ENCODE measurements around the gene CLASP1. TPM values are rescaled to one million over a fixed set of nuclear protein-coding genes. Genes with fewer than 3 reads are reported as not detected.

CLASP1 gene
- total and polyA plus RNA-seq, 2 donors (not counting 3 experiments of a cell fraction or from before 2014, with no cell fraction given), result 10.0 to 57.9 TPM

DNA sequence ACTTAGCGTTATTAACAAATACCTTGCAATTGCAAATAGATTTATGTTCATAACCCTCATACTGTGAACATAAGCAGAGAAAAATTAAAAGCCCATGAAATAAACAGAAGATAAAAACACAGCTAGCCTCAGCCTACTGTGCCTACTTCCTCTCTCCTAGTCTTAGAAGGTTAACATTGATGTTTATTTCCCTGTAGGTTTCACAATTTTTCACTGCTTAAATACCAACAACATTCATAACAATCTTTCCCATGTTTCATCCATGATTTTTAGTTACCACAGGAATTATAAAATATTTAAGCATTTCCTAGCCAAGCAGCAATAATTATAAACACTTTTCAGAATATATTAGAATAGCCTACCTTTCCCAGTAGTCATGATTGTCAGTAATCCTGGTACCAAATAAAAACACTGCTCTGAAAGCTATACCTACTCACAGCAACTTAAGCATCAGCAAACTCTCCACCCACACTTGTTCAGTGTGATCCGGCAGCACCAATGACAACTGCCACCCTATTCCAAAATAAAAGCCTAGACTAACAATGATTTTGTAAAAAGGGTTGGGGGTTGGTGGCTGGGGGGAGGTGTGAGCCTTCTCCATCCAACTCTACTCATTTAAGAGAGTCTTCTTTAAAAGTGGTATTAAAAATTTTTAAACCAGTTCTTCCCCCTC lies 159.2 kb downstream of the CLASP1 start:
- no peak for FAIRE-seq
- no peak for DNase-seq (ENCODE audit: low read depth, low spot score)
- Histone ChIP-seq H2AFZ (ENCODE audit: low read depth, low read length) (no peak overlapping the region), H3K27ac (ENCODE audit: insufficient read depth, low read depth, low read length) (no peak overlapping the region), H3K4me2 (ENCODE audit: insufficient read depth, low read length) (no peak overlapping the region), H3K27me3 (ENCODE audit: control insufficient read depth in 2 of 2, insufficient read depth in 2 of 2, low read length in 2 of 2) (no peaks in the 10 kb centered on the region), H3K4me1 (ENCODE audit: control insufficient read depth, extremely low read depth, insufficient read depth, low read length) (peaks cover 4% of the 10 kb centered on the region), H3K79me2 (ENCODE audit: control insufficient read depth, insufficient read depth, low read length) (peaks cover 4% of the 10 kb centered on the region), H3K9me1 (replicated peaks; ENCODE audit: control insufficient read depth, extremely low read depth, insufficient read depth, low read length) (no peaks in the 10 kb centered on the region), H4K20me1 (replicated peaks; ENCODE audit: control insufficient read depth, extremely low read depth, insufficient read depth, low read length) (peaks cover 3% of the 10 kb centered on the region), H3K4me3 (replicated peaks in 1 of 3; ENCODE audit: insufficient read depth in 1 of 3, low read depth in 1 of 3, low read length in 3 of 3) (no peak overlapping the region), H3K9me3 (replicated peaks; ENCODE audit: control insufficient read depth, insufficient read depth, low read length) (no peaks in the 10 kb centered on the region), H3K36me3 (ENCODE audit: control insufficient read depth in 2 of 2, extremely low read depth in 1 of 2, insufficient read depth in 2 of 2, low read length in 2 of 2) (no peaks in the 10 kb centered on the region), H3K9ac (replicated peaks; ENCODE audit: extremely low read depth, insufficient read depth, low read length) (no peak overlapping the region)
- dilution Hi-C loops (cut with MboI; ENCODE audit: extremely low pct_ligation_motif_present, low sequenced_read_pairs), result no loop called here
- ChIA-PET POLR2A (no interaction called here), CTCF (interaction anchor here (0.7 to 1.3 kb wide), 4 partner anchors 10 to 16 kb away, joined by 3 read pairs; no protein-coding TSS in a partner anchor)
- intact Hi-C loops (cut with micrococcal nuclease), result no loop called here
- BruUV-seq (replicated peaks), result no TSS peak
- no peak for TF ChIP-seq POLR2AphosphoS5 (IDR thresholded peaks at IDR 0.05; ENCODE audit: insufficient read depth, low read depth, low read length)
- no peak for TF ChIP-seq POLR2A (IDR thresholded peaks at IDR 0.05; ENCODE audit: low read depth, low read length)
- TF ChIP-seq MYC (IDR thresholded peaks at IDR 0.05; ENCODE audit: low read depth, low read length), result no peak

DNA sequence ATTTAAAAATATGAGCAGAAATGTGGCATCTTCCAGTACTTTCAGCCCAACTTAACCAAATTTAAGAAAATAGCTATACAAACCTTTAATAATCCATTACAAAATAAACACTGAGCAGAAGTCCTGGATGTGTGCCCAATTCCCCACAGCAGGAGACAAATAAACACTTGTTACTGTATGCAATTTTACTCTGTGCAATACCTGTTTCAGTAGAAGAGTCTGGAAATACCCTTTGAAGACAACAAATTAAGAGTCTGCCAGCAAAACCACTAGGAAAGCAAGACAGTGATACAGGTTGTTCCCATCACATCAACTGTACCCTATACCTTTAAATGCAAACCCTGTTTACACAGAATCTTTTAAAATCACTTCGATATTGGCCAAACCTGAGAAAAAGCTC lies 160.0 kb downstream of the CLASP1 start:
- Histone ChIP-seq H3K9me1 (replicated peaks; ENCODE audit: control insufficient read depth, extremely low read depth, insufficient read depth, low read length) (no peaks in the 10 kb centered on the region), H3K4me3 (replicated peaks in 1 of 3; ENCODE audit: insufficient read depth in 1 of 3, low read depth in 1 of 3, low read length in 3 of 3) (no peak overlapping the region), H3K36me3 (ENCODE audit: control insufficient read depth in 2 of 2, extremely low read depth in 1 of 2, insufficient read depth in 2 of 2, low read length in 2 of 2) (no peaks in the 10 kb centered on the region), H3K4me2 (ENCODE audit: insufficient read depth, low read length) (no peak overlapping the region), H3K27me3 (ENCODE audit: control insufficient read depth in 2 of 2, insufficient read depth in 2 of 2, low read length in 2 of 2) (no peaks in the 10 kb centered on the region), H4K20me1 (replicated peaks; ENCODE audit: control insufficient read depth, extremely low read depth, insufficient read depth, low read length) (peaks cover 3% of the 10 kb centered on the region), H3K9me3 (replicated peaks; ENCODE audit: control insufficient read depth, insufficient read depth, low read length) (no peaks in the 10 kb centered on the region), H3K27ac (ENCODE audit: insufficient read depth, low read depth, low read length) (no peak overlapping the region), H3K79me2 (ENCODE audit: control insufficient read depth, insufficient read depth, low read length) (peaks cover 3% of the 10 kb centered on the region), H2AFZ (ENCODE audit: low read depth, low read length) (no peak overlapping the region), H3K4me1 (ENCODE audit: control insufficient read depth, extremely low read depth, insufficient read depth, low read length) (peaks cover 4% of the 10 kb centered on the region), H3K9ac (replicated peaks; ENCODE audit: extremely low read depth, insufficient read depth, low read length) (no peak overlapping the region)
- FAIRE-seq (no peak), DNase-seq (ENCODE audit: low read depth, low spot score) (peak; percentile 9)
- no TSS peak for BruUV-seq (replicated peaks)
- POLR2A ChIA-PET, result interaction anchor here (0.5 kb wide), 1 partner anchor 1611 kb away, joined by 3 read pairs; no protein-coding TSS in a partner anchor
- CTCF ChIA-PET, result interaction anchor here (0.6 to 1.3 kb wide), 2 partner anchors 8 to 13 kb away, joined by 3 read pairs; no protein-coding TSS in a partner anchor
- intact Hi-C loops (cut with micrococcal nuclease), result no loop called here
- TF ChIP-seq, protein P1, sequence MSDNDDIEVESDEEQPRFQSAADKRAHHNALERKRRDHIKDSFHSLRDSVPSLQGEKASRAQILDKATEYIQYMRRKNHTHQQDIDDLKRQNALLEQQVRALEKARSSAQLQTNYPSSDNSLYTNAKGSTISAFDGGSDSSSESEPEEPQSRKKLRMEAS (IDR thresholded peaks at IDR 0.05; ENCODE audit: insufficient read depth, insufficient read length), result no peak
- TF ChIP-seq POLR2A (IDR thresholded peaks at IDR 0.05; ENCODE audit: low read depth, low read length) (no peak), GATA2 (IDR thresholded peaks at IDR 0.05; ENCODE audit: insufficient read depth, insufficient read length, low read depth, low read length) (no peak), EZH2 (IDR thresholded peaks at IDR 0.05; ENCODE audit: borderline replicate concordance, low read depth, low read length, severe bottlenecking) (no peak), POLR2AphosphoS5 (IDR thresholded peaks at IDR 0.05; ENCODE audit: insufficient read depth, low read depth, low read length) (no peak), FOS (IDR thresholded peaks at IDR 0.05; ENCODE audit: borderline replicate concordance, insufficient read depth, low read length) (no peak), MYC (IDR thresholded peaks at IDR 0.05; ENCODE audit: low read depth, low read length) (no peak), JUN (IDR thresholded peaks at IDR 0.05; ENCODE audit: borderline replicate concordance, insufficient read depth, insufficient read length, low read depth) (no peak)
- TF ChIP-seq, protein P2, sequence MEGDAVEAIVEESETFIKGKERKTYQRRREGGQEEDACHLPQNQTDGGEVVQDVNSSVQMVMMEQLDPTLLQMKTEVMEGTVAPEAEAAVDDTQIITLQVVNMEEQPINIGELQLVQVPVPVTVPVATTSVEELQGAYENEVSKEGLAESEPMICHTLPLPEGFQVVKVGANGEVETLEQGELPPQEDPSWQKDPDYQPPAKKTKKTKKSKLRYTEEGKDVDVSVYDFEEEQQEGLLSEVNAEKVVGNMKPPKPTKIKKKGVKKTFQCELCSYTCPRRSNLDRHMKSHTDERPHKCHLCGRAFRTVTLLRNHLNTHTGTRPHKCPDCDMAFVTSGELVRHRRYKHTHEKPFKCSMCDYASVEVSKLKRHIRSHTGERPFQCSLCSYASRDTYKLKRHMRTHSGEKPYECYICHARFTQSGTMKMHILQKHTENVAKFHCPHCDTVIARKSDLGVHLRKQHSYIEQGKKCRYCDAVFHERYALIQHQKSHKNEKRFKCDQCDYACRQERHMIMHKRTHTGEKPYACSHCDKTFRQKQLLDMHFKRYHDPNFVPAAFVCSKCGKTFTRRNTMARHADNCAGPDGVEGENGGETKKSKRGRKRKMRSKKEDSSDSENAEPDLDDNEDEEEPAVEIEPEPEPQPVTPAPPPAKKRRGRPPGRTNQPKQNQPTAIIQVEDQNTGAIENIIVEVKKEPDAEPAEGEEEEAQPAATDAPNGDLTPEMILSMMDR (IDR thresholded peaks at IDR 0.05; ENCODE audit: extremely low read depth in 1 of 2, insufficient read depth in 1 of 2, low read depth in 1 of 2, low read length in 2 of 2), result no peak
- dilution Hi-C loops (cut with MboI; ENCODE audit: extremely low pct_ligation_motif_present, low sequenced_read_pairs), result no loop called here

Measured in endothelial cell of umbilical vein (primary cell).